ENCODE results near the gene PELI1. TPM values are rescaled to one million over a fixed set of nuclear protein-coding genes. Genes with fewer than 3 reads are reported as not detected.

Gene PELI1
- total RNA-seq, 1 experiment from 2014 or later: 61.0 TPM

DNA sequence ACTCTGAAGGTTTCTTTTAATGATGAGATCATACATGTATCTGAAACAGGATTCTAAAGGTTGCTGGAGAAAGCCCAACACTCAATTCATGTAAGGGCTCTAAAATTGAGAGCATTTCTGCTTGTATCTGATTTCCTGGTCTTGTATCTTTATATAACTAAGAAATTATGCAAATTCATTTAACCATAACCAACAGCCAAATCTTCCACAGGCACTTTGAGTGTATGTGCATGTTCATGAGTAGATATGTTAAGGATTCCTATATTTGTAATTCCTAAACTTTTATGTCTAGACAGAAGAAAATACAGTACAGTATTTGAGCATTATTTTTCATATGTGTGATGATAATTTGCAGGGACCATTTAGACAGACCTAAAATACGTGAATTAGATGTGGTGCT is 20.4 kb upstream of the PELI1 start:
- H3K9me3 Mint-ChIP-seq: no peaks in the 10 kb centered on the region
- H3K79me1 ChIP-seq (ENCODE audit: insufficient read depth, low read depth, low read length, poor library complexity, severe bottlenecking): no peaks in the 10 kb centered on the region
- WGBS (ENCODE audit: extremely low coverage, insufficient read length, low lambda C conversion rate): no CpG with 5 or more reads among the region's 1 CpG
- H3T11ph ChIP-seq (ENCODE audit: low read length): no peak overlapping the region
- H3K27ac ChIP-seq (ENCODE audit: insufficient read length, low read depth, low read length): no peak overlapping the region
- H3K79me2 ChIP-seq (ENCODE audit: insufficient read depth, low read length): no peaks in the 10 kb centered on the region
- no peak overlapping the region for H2BK15ac ChIP-seq (ENCODE audit: low read depth, low read length)
- H2AFZ ChIP-seq (ENCODE audit: low read length): no peak overlapping the region
- no peak overlapping the region for H2BK5ac ChIP-seq (ENCODE audit: insufficient read length, low read length)
- H3K9me3 ChIP-seq (ENCODE audit: control insufficient read depth, low read depth, low read length): no peaks in the 10 kb centered on the region
- no peak for DNase-seq
- H3K18ac ChIP-seq (ENCODE audit: insufficient read length, low read depth, low read length): no peak overlapping the region
- no peak overlapping the region for H3K27ac Mint-ChIP-seq
- peaks cover 0 to 5% of the 10 kb centered on the region in 2 experiments; a peak in 1 of 4 replicates for H3K4me1 Mint-ChIP-seq
- no peak overlapping the region for H4K5ac ChIP-seq (ENCODE audit: insufficient read length, low read depth, low read length)
- H3K27me3 ChIP-seq (ENCODE audit: insufficient read depth, low read length): no peaks in the 10 kb centered on the region
- no peak overlapping the region for H3K56ac ChIP-seq (ENCODE audit: insufficient read length, low read depth, low read length)
- no peaks in the 10 kb centered on the region for H4K20me1 ChIP-seq (ENCODE audit: control insufficient read depth, insufficient read depth, insufficient read length)
- no peak overlapping the region for H3K4ac ChIP-seq (ENCODE audit: low read depth, low read length)
- no peaks in the 10 kb centered on the region for H3K4me1 ChIP-seq (ENCODE audit: insufficient read depth, low read length)
- H3K4me3 Mint-ChIP-seq: no peak overlapping the region
- no peaks in the 10 kb centered on the region for H3K36me3 Mint-ChIP-seq (ENCODE audit: insufficient read depth in 1 of 3, low read depth in 3 of 3)
- no peak overlapping the region for H2BK12ac ChIP-seq (ENCODE audit: insufficient read length, low read depth, low read length)
- TF ChIP-seq, protein P1, sequence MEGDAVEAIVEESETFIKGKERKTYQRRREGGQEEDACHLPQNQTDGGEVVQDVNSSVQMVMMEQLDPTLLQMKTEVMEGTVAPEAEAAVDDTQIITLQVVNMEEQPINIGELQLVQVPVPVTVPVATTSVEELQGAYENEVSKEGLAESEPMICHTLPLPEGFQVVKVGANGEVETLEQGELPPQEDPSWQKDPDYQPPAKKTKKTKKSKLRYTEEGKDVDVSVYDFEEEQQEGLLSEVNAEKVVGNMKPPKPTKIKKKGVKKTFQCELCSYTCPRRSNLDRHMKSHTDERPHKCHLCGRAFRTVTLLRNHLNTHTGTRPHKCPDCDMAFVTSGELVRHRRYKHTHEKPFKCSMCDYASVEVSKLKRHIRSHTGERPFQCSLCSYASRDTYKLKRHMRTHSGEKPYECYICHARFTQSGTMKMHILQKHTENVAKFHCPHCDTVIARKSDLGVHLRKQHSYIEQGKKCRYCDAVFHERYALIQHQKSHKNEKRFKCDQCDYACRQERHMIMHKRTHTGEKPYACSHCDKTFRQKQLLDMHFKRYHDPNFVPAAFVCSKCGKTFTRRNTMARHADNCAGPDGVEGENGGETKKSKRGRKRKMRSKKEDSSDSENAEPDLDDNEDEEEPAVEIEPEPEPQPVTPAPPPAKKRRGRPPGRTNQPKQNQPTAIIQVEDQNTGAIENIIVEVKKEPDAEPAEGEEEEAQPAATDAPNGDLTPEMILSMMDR (conservative IDR thresholded peaks at IDR 0.05): no peak
- H2BK20ac ChIP-seq (ENCODE audit: low read depth, low read length, poor library complexity, severe bottlenecking): no peak overlapping the region
- no peaks in the 10 kb centered on the region; the same call in none of the 2 replicates for H3K27me3 Mint-ChIP-seq (ENCODE audit: low read depth)
- no peak overlapping the region for H3K23ac ChIP-seq (ENCODE audit: insufficient read length, low read depth, low read length)
- H4K8ac ChIP-seq (replicated peaks; ENCODE audit: insufficient read length, low read depth, low read length): no peak overlapping the region
- H4K91ac ChIP-seq (ENCODE audit: insufficient read length, low read depth, low read length): no peak overlapping the region
- no peak overlapping the region for H2AK5ac ChIP-seq (ENCODE audit: insufficient read length, low read length)
- no peak overlapping the region for H2BK120ac ChIP-seq (ENCODE audit: low read depth, low read length, poor library complexity, severe bottlenecking)
- no peaks in the 10 kb centered on the region for H3K23me2 ChIP-seq (ENCODE audit: insufficient read length, low read depth, low read length, poor library complexity, severe bottlenecking)
- no peak overlapping the region for H3K9ac ChIP-seq (ENCODE audit: extremely low read depth, insufficient read length, low read length)
- H3K4me2 ChIP-seq (ENCODE audit: insufficient read depth, insufficient read length, low read length): no peak overlapping the region
- H3K14ac ChIP-seq (ENCODE audit: insufficient read depth, low read length): no peak overlapping the region

All from H9 (cell line).